NB4 (cell line): ENCODE data around the gene SMIM44.

Source experiments
- CTCF ChIP-seq: IDR thresholded peaks from one replicate; pipeline ENCODE4 v1.5.1; 2012; ENCODE audit warnings: low read depth, low read length
- MYC ChIP-seq: IDR thresholded peaks from 2 replicates; pipeline ENCODE4 v1.6.1; 2011; ENCODE audit warnings: low read depth, low read length
- POLR2A ChIP-seq: IDR thresholded peaks from 2 replicates; pipeline ENCODE4 v1.6.1; 2011; ENCODE audit warnings: mild to moderate bottlenecking; ENCODE audit not compliant: insufficient read length; ENCODE audit errors: extremely low read depth

- TF ChIP-seq MYC (no peak), CTCF (no peak), POLR2A (no peak)
These were observed 6.4 kb downstream of the SMIM44 start for GRCh38 chr19:3476830-3477229.
